ENCODE data around the gene MIPEP.

MIPEP gene

DNA sequence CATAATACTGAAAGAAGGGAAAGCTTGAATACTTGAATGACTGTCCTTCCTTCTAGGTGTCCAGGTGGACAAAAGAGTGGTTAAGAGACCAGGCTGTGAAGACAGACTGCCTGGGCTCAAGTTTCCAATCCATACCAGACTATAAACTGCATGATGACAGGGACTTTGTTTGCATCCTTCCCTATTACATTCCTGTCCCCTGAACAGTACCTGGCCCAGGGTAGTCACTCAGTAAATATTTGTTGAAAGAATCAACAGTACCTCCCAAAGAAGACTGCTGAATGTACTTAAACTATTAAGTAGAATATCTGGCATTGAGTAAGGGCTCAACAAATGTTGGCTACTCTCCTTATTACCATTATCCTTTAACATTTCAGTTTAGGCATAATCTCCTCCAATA lies 29.7 kb downstream of the MIPEP start:
- no peak for DNase-seq (ENCODE audit: low read depth, low spot score)
- H3K4me3 ChIP-seq (ENCODE audit: low read length) = no peak overlapping the region

GRCh38 chr13:23858546-23858945 lies 30.7 kb downstream of the MIPEP start:
- H3K4me3 ChIP-seq (ENCODE audit: low read length) = no peak overlapping the region
- DNase-seq (ENCODE audit: low read depth, low spot score) = no peak

DNA sequence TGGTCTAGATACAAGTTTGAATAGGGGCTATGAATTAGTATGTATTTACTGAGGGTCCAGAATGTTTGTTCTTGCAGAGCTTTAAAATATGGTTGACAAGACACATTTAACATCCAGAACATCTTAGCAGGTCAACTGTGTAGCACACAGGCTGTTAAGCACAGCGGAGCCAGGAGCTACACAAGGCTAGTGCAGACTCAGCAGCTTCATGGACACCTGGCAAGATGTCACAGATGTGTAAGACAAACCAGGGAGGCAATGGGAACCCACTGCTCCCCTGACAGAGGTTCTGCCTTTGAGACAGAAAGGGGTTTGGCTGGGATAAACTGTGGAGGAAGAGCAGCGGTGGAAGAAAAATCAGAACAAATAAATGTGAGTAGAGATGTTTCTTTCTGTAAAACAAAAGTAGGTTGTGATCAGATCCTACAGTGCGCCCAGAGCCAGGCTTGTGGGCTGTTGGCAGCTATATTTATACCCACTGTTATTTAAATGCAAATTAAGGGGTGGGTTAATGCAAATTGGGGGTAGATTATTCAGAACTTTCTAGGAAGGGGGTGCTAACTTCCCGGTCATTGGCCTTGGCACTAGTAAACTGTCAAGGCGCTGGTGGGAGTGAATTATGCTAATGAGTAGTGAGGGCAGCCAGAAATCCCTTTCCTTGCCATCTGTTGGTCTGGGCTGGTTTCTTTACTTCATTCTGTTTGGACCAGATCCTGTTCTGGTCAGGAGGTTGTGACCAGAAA lies 33.0 kb downstream of the MIPEP start:
- no peak for DNase-seq (ENCODE audit: low read depth, low spot score)

GRCh38 chr13:23855360-23855759 lies 33.8 kb downstream of the MIPEP start:
- no peak overlapping the region for H3K4me3 ChIP-seq (ENCODE audit: low read length)
- DNase-seq (ENCODE audit: low read depth, low spot score) = no peak

More for the DNA sequence above, 33.0 kb downstream of the MIPEP start:
- no peak overlapping the region for H3K4me3 ChIP-seq (ENCODE audit: low read length)

GRCh38 chr13:23852351-23852750 lies 36.8 kb downstream of the MIPEP start:
- DNase-seq (ENCODE audit: low read depth, low spot score) = no peak
- no peak overlapping the region for H3K4me3 ChIP-seq (ENCODE audit: low read length)

DNA sequence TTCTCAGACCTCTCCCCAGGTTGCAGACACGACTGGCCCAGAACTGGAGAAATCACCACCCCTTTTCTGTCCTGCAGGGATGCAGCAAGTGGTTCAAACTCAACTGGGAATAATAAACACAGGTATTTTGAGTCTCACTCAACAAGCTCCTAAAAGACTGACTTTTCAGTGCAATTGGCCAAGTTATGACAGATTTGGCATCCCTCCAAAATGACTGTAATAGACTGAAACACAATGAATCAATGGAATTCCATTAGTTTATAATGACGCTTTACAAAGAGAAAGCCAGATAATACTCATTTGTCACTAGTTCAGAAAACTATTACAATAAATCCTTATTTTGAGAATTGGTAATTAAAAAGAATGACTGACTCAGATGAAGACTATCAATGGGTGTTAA lies 38.1 kb downstream of the MIPEP start:
- H3K4me3 ChIP-seq (ENCODE audit: low read length) = no peak overlapping the region
- no peak for DNase-seq (ENCODE audit: low read depth, low spot score)

- no peak overlapping the region for H3K4me3 ChIP-seq (ENCODE audit: low read length)
- DNase-seq (ENCODE audit: low read depth, low spot score) = no peak
Measured at GRCh38 chr13:23850134-23850533, 39.1 kb downstream of the MIPEP start.

GRCh38 chr13:23849670-23850069 lies 39.5 kb downstream of the MIPEP start:
- H3K4me3 ChIP-seq (ENCODE audit: low read length) = no peak overlapping the region
- DNase-seq (ENCODE audit: low read depth, low spot score) = no peak

GRCh38 chr13:23848646-23849141 lies 40.5 kb downstream of the MIPEP start:
- no peak for DNase-seq (ENCODE audit: low read depth, low spot score)
- H3K4me3 ChIP-seq (ENCODE audit: low read length) = no peak overlapping the region

GRCh38 chr13:23848019-23848418 lies 41.2 kb downstream of the MIPEP start:
- H3K4me3 ChIP-seq (ENCODE audit: low read length) = no peak overlapping the region
- DNase-seq (ENCODE audit: low read depth, low spot score) = no peak

DNA sequence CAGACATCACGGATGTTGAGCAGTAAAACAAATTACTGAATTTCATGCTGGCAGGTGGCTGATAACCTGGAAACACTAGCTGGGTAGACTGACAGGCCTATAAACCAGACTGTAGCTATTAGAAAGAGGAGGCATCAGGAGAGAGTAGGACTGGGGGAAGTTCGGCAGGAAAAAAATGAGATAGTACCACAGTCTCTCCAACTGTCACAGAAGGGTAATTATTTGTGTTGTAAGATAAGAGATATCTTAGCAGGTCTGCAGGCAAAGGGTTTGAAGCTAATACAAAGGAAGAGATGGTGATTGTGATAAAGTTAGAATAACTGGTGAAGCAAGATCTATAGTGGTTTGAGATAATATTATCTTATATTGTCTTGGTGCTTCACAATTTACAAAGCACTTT lies 41.7 kb downstream of the MIPEP start:
- no peak overlapping the region for H3K4me3 ChIP-seq (ENCODE audit: low read length)
- peak; percentile 45 for DNase-seq (ENCODE audit: low read depth, low spot score)

- DNase-seq (ENCODE audit: low read depth, low spot score) = no peak
- H3K4me3 ChIP-seq (ENCODE audit: low read length) = no peak overlapping the region
Measured at GRCh38 chr13:23845105-23845725, 44.0 kb downstream of the MIPEP start.

GRCh38 chr13:23844132-23844531 lies 45.1 kb downstream of the MIPEP start:
- peak; percentile 76 for DNase-seq (ENCODE audit: low read depth, low spot score)
- H3K4me3 ChIP-seq (ENCODE audit: low read length) = no peak overlapping the region

DNA sequence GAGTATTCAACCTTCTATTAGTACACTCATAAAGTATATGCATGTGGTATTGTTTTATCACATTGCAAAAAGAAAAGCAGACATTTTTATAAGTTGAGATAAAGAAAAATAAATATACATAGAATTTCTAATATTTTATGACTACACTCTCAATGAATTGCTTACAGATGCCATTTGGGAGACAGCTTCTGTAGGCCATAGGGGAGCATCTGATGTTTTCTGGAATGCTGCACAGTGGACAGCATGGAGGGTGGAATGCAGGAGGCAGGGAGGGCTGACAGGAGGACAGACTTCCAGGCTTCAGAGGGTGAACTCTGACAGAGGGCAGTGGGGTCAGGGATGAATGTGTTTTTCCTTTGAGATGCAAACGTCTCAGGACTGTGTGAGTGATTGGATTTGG lies 45.8 kb downstream of the MIPEP start:
- H3K4me3 ChIP-seq (ENCODE audit: low read length) = no peak overlapping the region
- no peak for DNase-seq (ENCODE audit: low read depth, low spot score)

DNA sequence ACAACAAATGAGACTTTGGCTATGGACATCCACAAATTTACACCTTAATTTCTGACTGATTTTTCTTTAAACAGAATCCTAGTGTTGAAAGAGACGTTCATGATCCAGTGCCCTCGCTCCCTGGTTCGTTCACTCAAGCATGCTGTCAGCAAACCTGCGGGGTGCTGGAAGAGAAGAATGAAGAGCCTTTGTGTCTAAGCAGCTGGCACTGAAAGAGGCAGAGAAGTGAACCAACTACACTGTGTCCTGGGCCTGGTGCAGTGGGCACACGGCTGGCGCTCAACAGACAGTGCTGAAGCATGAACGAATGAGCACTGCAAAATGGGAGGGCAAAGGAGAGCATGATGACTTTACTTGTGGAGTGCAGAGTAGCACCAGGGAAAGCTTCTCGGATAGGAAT lies 46.8 kb downstream of the MIPEP start:
- DNase-seq (ENCODE audit: low read depth, low spot score) = no peak
- H3K4me3 ChIP-seq (ENCODE audit: low read length) = no peak overlapping the region

- DNase-seq (ENCODE audit: low read depth, low spot score) = no peak
- H3K4me3 ChIP-seq (ENCODE audit: low read length) = no peak overlapping the region
Measured at GRCh38 chr13:23833733-23834611, 55.2 kb downstream of the MIPEP start.

- no peak for DNase-seq (ENCODE audit: low read depth, low spot score)
- H3K4me3 ChIP-seq (ENCODE audit: low read length) = no peak overlapping the region
Measured at GRCh38 chr13:23828866-23829265, 60.3 kb downstream of the MIPEP start.

DNA sequence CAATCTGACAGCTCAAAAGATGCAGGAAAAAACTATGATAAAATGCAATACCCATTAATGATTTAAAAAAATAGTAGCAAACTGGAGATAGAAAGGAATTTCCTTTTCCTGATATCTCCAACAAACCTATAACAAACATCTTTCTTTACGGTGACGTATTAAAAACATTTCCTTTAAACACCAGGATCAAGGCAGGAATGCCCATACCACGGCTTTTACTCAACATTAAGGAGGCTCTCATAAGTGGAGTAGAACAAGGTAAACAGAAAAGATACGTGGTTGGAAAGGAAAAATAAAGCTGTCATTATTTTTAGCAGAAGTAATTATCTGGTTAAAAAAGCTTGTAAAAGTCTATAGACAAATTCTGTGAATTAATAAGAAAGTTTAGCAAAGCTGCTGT lies 61.1 kb downstream of the MIPEP start:
- DNase-seq (ENCODE audit: low read depth, low spot score) = no peak
- no peak overlapping the region for H3K4me3 ChIP-seq (ENCODE audit: low read length)

DNA sequence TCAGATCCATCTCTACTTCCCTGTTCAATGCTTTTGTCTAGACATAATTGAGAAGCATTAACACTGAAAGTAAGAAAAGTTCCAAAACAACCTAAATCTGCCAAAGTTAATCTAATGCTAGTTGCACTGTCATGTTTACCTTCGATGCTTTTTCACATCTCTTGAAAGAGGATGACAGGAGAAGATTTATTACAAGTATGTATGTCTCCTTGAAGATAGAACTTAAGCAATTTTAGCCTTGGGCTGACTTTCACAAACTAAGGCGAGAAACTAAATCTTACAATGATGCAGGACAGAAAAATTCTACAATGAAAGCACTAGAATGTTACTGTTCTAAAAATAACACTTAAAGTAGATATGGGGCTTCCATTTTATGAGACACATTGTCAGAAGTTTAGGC lies 64.0 kb downstream of the MIPEP start:
- no peak overlapping the region for H3K4me3 ChIP-seq (ENCODE audit: low read length)
- no peak for DNase-seq (ENCODE audit: low read depth, low spot score)

DNA sequence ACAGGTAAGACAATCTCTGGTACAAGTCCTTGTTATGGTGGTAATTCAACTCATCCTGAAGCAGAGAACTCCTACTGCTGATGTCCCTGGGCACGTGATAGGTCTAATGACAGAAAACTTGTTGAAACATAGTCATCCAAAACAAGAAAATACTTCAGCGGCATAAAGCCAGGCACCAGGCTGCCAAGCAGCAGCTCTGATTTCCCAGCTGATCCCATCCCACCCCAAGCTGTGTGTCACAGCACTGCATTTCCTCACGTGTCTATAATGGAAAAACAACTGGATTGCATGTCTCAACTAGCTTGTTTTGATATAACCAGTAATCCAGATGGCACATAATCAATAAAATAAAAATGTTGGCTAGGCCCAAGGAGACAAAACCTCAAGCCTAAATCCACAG lies 64.8 kb downstream of the MIPEP start:
- H3K4me3 ChIP-seq (ENCODE audit: low read length) = no peak overlapping the region
- DNase-seq (ENCODE audit: low read depth, low spot score) = no peak
